Heart left ventricle (tissue), 13 donors: ENCODE measurements around the gene SLC4A3.

Experiments
- CTCF ChIP-seq, 12 donors: fragments of 200-600 bp; sonication (generic) in 4 of 12; IDR thresholded peaks; one replicate each; pipeline versions ENCODE4 v1.5.0 to v1.8.0; 2018 to 2022; ENCODE audit warnings: antibody characterized with exemption in 12 of 12, mild to moderate bottlenecking in 5 of 12
- POLR2A ChIP-seq, 2 donors: fragments of 450-650 bp; IDR thresholded peaks; one replicate each; pipeline ENCODE4 v1.6.1; 2017; ENCODE audit warnings: antibody characterized with exemption in 2 of 2, mild to moderate bottlenecking in 2 of 2, moderate library complexity in 2 of 2
- donor health status: ischemic (EF 13 %, LVEDD 7.1; RV severe dilation, severe dysfunction).
- donor health status: DM: no; HTN: yes; CAD: no.
- donor health status: DM: no; HTN: no; CAD: no.
- donor health status: ischemic (EF 25% LVEDD 6.9; RV normal size, moderate dysfunction).
- donor health status: ischemic (EF 25% LVEDD 5.7; RV mildly dilated, moderate dysfunction).
- donor health status: ischemic (EF 35%, LVEDD 5.7; RV mildly dilated, moderate dysfunction).
- donor health status: nonischemic (EF 11% LVEDD 7.7; RV severe dilation, severe dysfunction).
- donor health status: DM: yes; HTN: yes; CAD: no.
- donor health status: PGD.
- donor health status: ischemic (EF 29% LVEDD 5.4; RV normal size, mild dysfunction).
- donor health status: nonischemic (EF 23%, LVEDD 6.1; RV moderate dilation, normal function).

DNA sequence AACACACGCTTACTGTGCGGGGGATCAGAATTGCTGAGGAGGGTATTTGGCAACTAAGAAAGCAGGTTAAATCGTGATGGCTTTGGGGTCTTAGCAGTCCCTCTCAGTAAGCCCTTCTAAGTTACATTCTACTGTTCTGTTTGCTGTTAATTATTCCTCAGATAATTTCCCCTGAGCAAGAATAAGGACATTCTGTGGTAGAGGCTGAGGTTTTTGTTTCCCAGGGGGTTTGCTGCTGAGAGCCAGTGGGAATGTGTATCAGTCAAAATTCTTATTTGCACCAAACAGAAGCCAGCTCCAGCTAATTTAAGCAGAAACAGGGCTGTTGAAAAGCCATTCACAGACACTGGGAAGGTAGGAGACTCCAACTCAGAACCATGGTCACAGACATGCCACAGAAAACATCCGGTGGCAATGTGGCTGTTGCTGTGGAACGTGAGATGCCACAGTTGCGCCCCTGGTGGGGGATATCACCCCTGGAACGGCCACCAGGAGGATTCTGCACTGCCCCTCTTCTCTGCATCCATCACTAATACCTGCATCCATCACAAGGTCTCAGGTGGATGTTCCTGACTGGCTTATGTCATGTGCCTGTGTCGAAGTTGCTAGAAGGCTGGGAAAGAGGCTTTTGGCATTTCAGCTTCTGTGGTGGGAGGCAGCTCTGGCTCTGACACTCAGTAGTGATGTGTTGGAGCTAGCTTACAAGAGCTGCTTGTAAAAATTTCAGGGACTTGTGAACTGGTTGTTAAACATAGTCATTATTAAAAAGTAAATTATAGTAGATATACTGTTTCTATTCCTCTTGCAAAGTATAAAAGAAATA, 23.2 kb downstream of the SLC4A3 start:
- TF ChIP-seq CTCF (IDR thresholded peaks at IDR 0.05) (no peak), POLR2A (IDR thresholded peaks at IDR 0.05) (no peak)
